GM10266 (cell line): ENCODE data around the gene STK38L.

ENCODE experiments used
- DNase-seq: peaks from one replicate; pipeline ENCODE4 v3.0.0; 2012; ENCODE audit errors: extremely low spot score
- CTCF ChIP-seq: IDR thresholded peaks from 2 replicates; pipeline ENCODE4 v1.5.1; 2012; ENCODE audit warnings: mild to moderate bottlenecking, low read depth; ENCODE audit not compliant: control insufficient read depth, insufficient read depth; ENCODE audit errors: missing control alignments

Gene STK38L

GRCh38 chr12:27309293-27309994 is 65.4 kb downstream of the STK38L start:
- no peak for DNase-seq
- no peak for TF ChIP-seq CTCF

- no peak for DNase-seq
- TF ChIP-seq CTCF = no peak
These were observed 65.9 kb downstream of the STK38L start for GRCh38 chr12:27309995-27310315.

- DNase-seq = no peak
These were observed 72.9 kb downstream of the STK38L start for GRCh38 chr12:27316947-27317346.

GRCh38 chr12:27319409-27319808 is 75.3 kb downstream of the STK38L start:
- no peak for DNase-seq
- no peak for TF ChIP-seq CTCF

More at GRCh38 chr12:27316947-27317346, 72.9 kb downstream of the STK38L start:
- no peak for TF ChIP-seq CTCF

GRCh38 chr12:27319848-27320247 is 75.8 kb downstream of the STK38L start:
- no peak for TF ChIP-seq CTCF
- no peak for DNase-seq

GRCh38 chr12:27324530-27324929 is 80.4 kb downstream of the STK38L start:
- no peak for DNase-seq

More at GRCh38 chr12:27324530-27324929, 80.4 kb downstream of the STK38L start:
- TF ChIP-seq CTCF = no peak
